Right hindlimb (tissue), 1 donor: ENCODE measurements around the gene RAB9B.

Experiments used
- DNase-seq: peaks from one replicate; pipeline ENCODE4 v3.0.0-alpha.2; 2018

Gene RAB9B

GRCh38 chrX:103806862-103807474 lies 25.1 kb downstream of the RAB9B start:
- no peak for DNase-seq

GRCh38 chrX:103805860-103806259 lies 26.2 kb downstream of the RAB9B start:
- DNase-seq = no peak

- DNase-seq = no peak
Observed at GRCh38 chrX:103800318-103800717, 31.7 kb downstream of the RAB9B start.

GRCh38 chrX:103797691-103798090 lies 34.4 kb downstream of the RAB9B start:
- DNase-seq = no peak

- no peak for DNase-seq
Observed at GRCh38 chrX:103794119-103794518, 37.9 kb downstream of the RAB9B start.

GRCh38 chrX:103793545-103793940 lies 38.5 kb downstream of the RAB9B start:
- DNase-seq = no peak

GRCh38 chrX:103792916-103793544 lies 39.0 kb downstream of the RAB9B start:
- DNase-seq = no peak

GRCh38 chrX:103791826-103792485 lies 40.1 kb downstream of the RAB9B start:
- DNase-seq = no peak

- DNase-seq = no peak
Observed at GRCh38 chrX:103791228-103791627, 40.8 kb downstream of the RAB9B start.

GRCh38 chrX:103789004-103789403 lies 43.1 kb downstream of the RAB9B start:
- no peak for DNase-seq

- peak; percentile 76 for DNase-seq
Observed at GRCh38 chrX:103783971-103784370, 48.1 kb downstream of the RAB9B start.

- peak; percentile 44 for DNase-seq
Observed at GRCh38 chrX:103783196-103783595, 48.9 kb downstream of the RAB9B start.

GRCh38 chrX:103782640-103783039 lies 49.4 kb downstream of the RAB9B start:
- DNase-seq = no peak

GRCh38 chrX:103781706-103782105 lies 50.4 kb downstream of the RAB9B start:
- no peak for DNase-seq

- no peak for DNase-seq
Observed at GRCh38 chrX:103781062-103781402, 51.0 kb downstream of the RAB9B start.

GRCh38 chrX:103780336-103781061 lies 51.6 kb downstream of the RAB9B start:
- no peak for DNase-seq

- DNase-seq = peak; percentile 64
Observed at GRCh38 chrX:103779141-103779789, 52.8 kb downstream of the RAB9B start.

GRCh38 chrX:103776546-103776945 lies 55.5 kb downstream of the RAB9B start, which contains the start of gene PLP1:
Gene PLP1, plus strand, starts transcription at chrX:103776840. Its CDS starts 156 bp downstream, at chrX:103776996.
- DNase-seq = peak; percentile 61

- DNase-seq = no peak
Observed at GRCh38 chrX:103774070-103774642, 57.9 kb downstream of the RAB9B start.

- no peak for DNase-seq
Observed at GRCh38 chrX:103773445-103773844, 58.6 kb downstream of the RAB9B start.
